Neural crest cell (in vitro differentiated cells): ENCODE measurements around the gene STMN3. TPM values are rescaled to one million over a fixed set of nuclear protein-coding genes. Genes with fewer than 3 reads are reported as not detected.

ENCODE experiments used
- DNase-seq: peaks from one replicate; pipeline ENCODE4 v3.0.0; 2021; ENCODE audit warnings: low read depth, mixed read lengths, low spot score
- H3K27ac Mint-ChIP-seq: one replicate; pipeline ENCODE4 v1.8.0; 2021; ENCODE audit warnings: mild to moderate bottlenecking, mixed read lengths; ENCODE audit not compliant: unreplicated experiment
- H3K27me3 Mint-ChIP-seq: 2 replicates; pipeline ENCODE4 v1.8.0; 2021; ENCODE audit warnings: low read depth, mild to moderate bottlenecking, mixed read lengths
- H3K36me3 Mint-ChIP-seq: 2 replicates; pipeline ENCODE4 v1.8.0; 2021; ENCODE audit warnings: low read depth, mild to moderate bottlenecking, mixed read lengths
- H3K4me1 Mint-ChIP-seq: 2 replicates; pipeline ENCODE4 v1.8.0; 2021; ENCODE audit warnings: mixed read lengths
- H3K4me3 Mint-ChIP-seq: one replicate; pipeline ENCODE4 v1.8.0; 2021; ENCODE audit warnings: mild to moderate bottlenecking, mixed read lengths
- H3K9me3 Mint-ChIP-seq: 2 replicates; pipeline ENCODE4 v1.8.0; 2021; ENCODE audit warnings: mixed read lengths
- CTCF ChIP-seq: fragments of 200-600 bp; sonication (generic); conservative IDR thresholded peaks from 2 replicates; pipeline ENCODE4 v1.5.0; 2021; ENCODE audit warnings: antibody characterized with exemption, mild to moderate bottlenecking
- total RNA-seq: library from RNA; stranded (reverse); gene quantifications from 2 replicates; pipeline ENCODE4 v1.2.1, GENCODE V29; 2021

STMN3 gene
- total RNA-seq, 1 donor from 2014 or later, result 101 TPM

GRCh38 chr20:63699466-63700198 is 46.4 kb upstream of the STMN3 start:
- no peak for TF ChIP-seq CTCF
- no peaks in the 10 kb centered on the region for H3K9me3 Mint-ChIP-seq
- H3K27ac Mint-ChIP-seq, result no peak overlapping the region
- DNase-seq, result no peak
- H3K4me3 Mint-ChIP-seq, result peak overlapping the region; percentile 70
- no peaks in the 10 kb centered on the region for H3K4me1 Mint-ChIP-seq
- H3K27me3 Mint-ChIP-seq, result peaks cover 7% of the 10 kb centered on the region
- no peaks in the 10 kb centered on the region for H3K36me3 Mint-ChIP-seq

- H3K4me1 Mint-ChIP-seq, result no peaks in the 10 kb centered on the region
- DNase-seq, result no peak
Observed at GRCh38 chr20:63698739-63699465, 45.7 kb upstream of the STMN3 start.

GRCh38 chr20:63697868-63698545 is 44.8 kb upstream of the STMN3 start:
- Mint-ChIP-seq H3K4me3 (peak overlapping the region; percentile 79), H3K36me3 (peaks cover 3% of the 10 kb centered on the region), H3K27ac (no peak overlapping the region), H3K9me3 (no peaks in the 10 kb centered on the region), H3K27me3 (peaks cover 10% of the 10 kb centered on the region), H3K4me1 (no peaks in the 10 kb centered on the region)
- no peak for TF ChIP-seq CTCF
- DNase-seq, result no peak

More at GRCh38 chr20:63698739-63699465, 45.7 kb upstream of the STMN3 start:
- H3K27me3 Mint-ChIP-seq, result peaks cover 7% of the 10 kb centered on the region
- TF ChIP-seq CTCF, result no peak
- no peaks in the 10 kb centered on the region for H3K9me3 Mint-ChIP-seq
- no peak overlapping the region for H3K27ac Mint-ChIP-seq
- no peak overlapping the region for H3K4me3 Mint-ChIP-seq
- peaks cover under 1% of the 10 kb centered on the region for H3K36me3 Mint-ChIP-seq

GRCh38 chr20:63697357-63697867 is 44.2 kb upstream of the STMN3 start:
- H3K4me3 Mint-ChIP-seq, result no peak overlapping the region
- H3K27me3 Mint-ChIP-seq, result peaks cover 12% of the 10 kb centered on the region
- no peak for DNase-seq
- no peaks in the 10 kb centered on the region for H3K4me1 Mint-ChIP-seq
- H3K36me3 Mint-ChIP-seq, result peaks cover 5% of the 10 kb centered on the region
- TF ChIP-seq CTCF, result no peak
- H3K9me3 Mint-ChIP-seq, result no peaks in the 10 kb centered on the region
- H3K27ac Mint-ChIP-seq, result no peak overlapping the region

GRCh38 chr20:63696628-63697356 is 43.6 kb upstream of the STMN3 start, which contains the start of gene TNFRSF6B:
TSS of gene TNFRSF6B (plus strand) at chr20:63696652. CDS start at chr20:63696768, 116 bp downstream.
- Mint-ChIP-seq H3K27ac (no peak within 1 kb of the TSS), H3K27me3 (peaks cover 13% of the 10 kb centered on the region), H3K36me3 (peaks cover 5% of the 10 kb centered on the region), H3K4me3 (peak within 1 kb of the TSS; percentile 31), H3K9me3 (no peaks in the 10 kb centered on the region), H3K4me1 (no peaks in the 10 kb centered on the region)
- no peak for TF ChIP-seq CTCF
- DNase-seq, result no peak
